PC-9 (cell line): ENCODE data around the gene BTBD10. TPM values are rescaled to one million over a fixed set of nuclear protein-coding genes. Genes with fewer than 3 reads are reported as not detected.

Source experiments
- BruUV-seq: library from RNA; stranded (reverse); fragments of 400-500 nt; replicated peaks from 2 replicates; lab custom pipeline; 2021; lab: Mats Ljungman, UMichigan
- CTCF ChIA-PET: fragments of 300-600 bp; sonication (Branson Sonifier 250); formaldehyde crosslinking; loops from one replicate; lab custom pipeline; 2022; ENCODE audit warnings: antibody characterized with exemption; lab: Charles Lee
- POLR2A ChIA-PET: fragments of 300-600 bp; sonication (Branson Sonifier 250); formaldehyde crosslinking; loops from one replicate; lab custom pipeline; 2022; ENCODE audit warnings: antibody characterized with exemption; ENCODE audit not compliant: unreplicated experiment; lab: Charles Lee
- DNase-seq, 2 experiments: peaks; one replicate each; pipeline versions ENCODE4 v3.0.0 to v3.0.0-alpha.2; 2015 to 2022; ENCODE audit warnings: mixed read lengths in 1 of 2
- H2AFZ ChIP-seq: fragments of 200-600 bp; sonication (generic); 2 replicates; pipeline ENCODE4 v1.8.1; 2017; ENCODE audit warnings: antibody characterized with exemption
- H3F3A ChIP-seq: fragments of 200-600 bp; sonication (generic); 2 replicates; pipeline ENCODE4 v1.8.1; 2017; ENCODE audit warnings: antibody characterized with exemption, mild to moderate bottlenecking, low read depth; ENCODE audit not compliant: insufficient read depth
- H3K27ac ChIP-seq: fragments of 200-600 bp; sonication (generic); 2 replicates; pipeline ENCODE4 v1.6.1; 2016; ENCODE audit warnings: mixed run types
- H3K27me3 ChIP-seq: fragments of 200-600 bp; sonication (generic); 2 replicates; pipeline ENCODE4 v1.6.1; 2016; ENCODE audit warnings: low read depth, mixed run types; ENCODE audit not compliant: insufficient read depth
- H3K36me3 ChIP-seq: fragments of 200-600 bp; sonication (generic); 2 replicates; pipeline ENCODE4 v1.6.1; 2016; ENCODE audit warnings: low read depth, mixed run types
- H3K4me1 ChIP-seq: fragments of 200-600 bp; sonication (generic); replicated peaks from 2 replicates; pipeline ENCODE4 v1.6.1; 2016; ENCODE audit warnings: mixed run types; ENCODE audit not compliant: insufficient read depth
- H3K4me2 ChIP-seq: fragments of 200-600 bp; sonication (generic); 2 replicates; pipeline ENCODE4 v1.6.1; 2017; ENCODE audit warnings: mixed run types
- H3K4me3 ChIP-seq: fragments of 200-600 bp; sonication (generic); 2 replicates; pipeline ENCODE4 v1.6.1; 2016; ENCODE audit warnings: mixed run types
- H3K79me2 ChIP-seq: fragments of 200-600 bp; sonication (generic); 2 replicates; pipeline ENCODE4 v1.6.1; 2017; ENCODE audit warnings: low read depth, mixed run types
- H3K9me2 ChIP-seq: fragments of 200-600 bp; sonication (generic); 2 replicates; pipeline ENCODE4 v1.8.1; 2017; ENCODE audit warnings: mild to moderate bottlenecking; ENCODE audit not compliant: insufficient read depth
- H3K9me3 ChIP-seq: fragments of 200-600 bp; sonication (generic); 2 replicates; pipeline ENCODE4 v1.8.1; 2016; ENCODE audit warnings: low read depth; ENCODE audit not compliant: insufficient read depth
- H4K20me1 ChIP-seq: fragments of 200-600 bp; sonication (generic); 2 replicates; pipeline ENCODE4 v1.8.1; 2017; ENCODE audit not compliant: insufficient read depth
- CTCF ChIP-seq: fragments of 200-600 bp; sonication (generic); conservative IDR thresholded peaks from 2 replicates; pipeline ENCODE4 v1.6.1; 2017; ENCODE audit warnings: mixed run types, antibody characterized with exemption, mild to moderate bottlenecking, moderate library complexity
- EZH2 ChIP-seq: fragments of 200-600 bp; sonication (generic); IDR thresholded peaks from 2 replicates; pipeline ENCODE4 v1.8.0; 2017; ENCODE audit warnings: antibody characterized with exemption, low read depth
- intact Hi-C: fragments of 100-400 bp; cut with micrococcal nuclease; formaldehyde crosslinking; loops from one replicate; pipeline ENCODE4 v1.10.0; 2022; ENCODE audit not compliant: unreplicated experiment
- total RNA-seq: library from RNA; stranded (reverse); gene quantifications from 2 replicates; pipeline ENCODE4 v1.2.3, GENCODE V29; 2021

BTBD10 gene
- total RNA-seq, 1 experiment from 2014 or later = 16.5 TPM

GRCh38 chr11:13367115-13367514 is 95.9 kb downstream of the BTBD10 start:
- no peaks in the 10 kb centered on the region for H3K9me3 ChIP-seq
- DNase-seq = no peak
- BruUV-seq = no TSS peak
- H3K4me3 ChIP-seq = no peak overlapping the region
- H3K36me3 ChIP-seq = no peaks in the 10 kb centered on the region
- CTCF ChIA-PET = no interaction called here
- POLR2A ChIA-PET = no interaction called here
- no peaks in the 10 kb centered on the region for H3K9me2 ChIP-seq
- no peaks in the 10 kb centered on the region for H3K79me2 ChIP-seq
- H3K27ac ChIP-seq = no peak overlapping the region
- no peaks in the 10 kb centered on the region for H4K20me1 ChIP-seq
- H3K4me2 ChIP-seq = no peak overlapping the region
- no peak overlapping the region for H2AFZ ChIP-seq
- H3F3A ChIP-seq = no peaks in the 10 kb centered on the region
- H3K27me3 ChIP-seq = no peaks in the 10 kb centered on the region
- intact Hi-C loops = no loop called here
- no peaks in the 10 kb centered on the region for H3K4me1 ChIP-seq
- no peak for TF ChIP-seq CTCF
- no peak for TF ChIP-seq EZH2

- H3K4me3 ChIP-seq = no peak overlapping the region
- ChIA-PET POLR2A (no interaction called here), CTCF (no interaction called here)
- H4K20me1 ChIP-seq = no peaks in the 10 kb centered on the region
- no peak overlapping the region for H3K4me2 ChIP-seq
- no peaks in the 10 kb centered on the region for H3K79me2 ChIP-seq
- no peaks in the 10 kb centered on the region for H3K36me3 ChIP-seq
- H3K9me3 ChIP-seq = no peaks in the 10 kb centered on the region
- no peaks in the 10 kb centered on the region for H3K9me2 ChIP-seq
- no TSS peak for BruUV-seq
- TF ChIP-seq EZH2 = no peak
- TF ChIP-seq CTCF = no peak
- no peak for DNase-seq
- no peak overlapping the region for H3K27ac ChIP-seq
- no peak overlapping the region for H2AFZ ChIP-seq
- H3K27me3 ChIP-seq = no peaks in the 10 kb centered on the region
- H3K4me1 ChIP-seq = no peaks in the 10 kb centered on the region
- no peaks in the 10 kb centered on the region for H3F3A ChIP-seq
- intact Hi-C loops = no loop called here
These were observed 96.6 kb downstream of the BTBD10 start for GRCh38 chr11:13366266-13367026.

DNA sequence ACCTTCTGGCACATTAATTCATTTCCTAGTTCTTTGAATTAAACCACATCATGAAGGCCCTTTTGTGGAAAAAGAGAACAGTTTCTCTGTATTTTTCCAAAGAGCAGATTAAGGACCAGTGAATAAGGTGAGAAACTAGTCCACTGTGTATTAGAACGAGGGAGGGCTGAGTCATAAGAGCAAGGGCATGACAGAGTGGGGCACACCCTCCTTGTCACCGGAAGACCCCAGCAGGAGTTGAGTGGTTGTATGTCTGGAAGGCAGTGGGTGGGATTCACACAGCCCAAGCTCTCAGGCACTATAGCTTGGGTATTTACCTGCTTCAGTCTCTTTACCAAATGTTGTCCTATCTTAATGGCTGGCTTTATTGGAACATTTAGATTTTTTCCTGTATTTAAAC is 98.6 kb downstream of the BTBD10 start:
- H3K36me3 ChIP-seq = no peaks in the 10 kb centered on the region
- POLR2A ChIA-PET = no interaction called here

More for the DNA sequence above, 98.6 kb downstream of the BTBD10 start:
- H3K9me3 ChIP-seq = no peaks in the 10 kb centered on the region
- H2AFZ ChIP-seq = no peak overlapping the region
- no peak for TF ChIP-seq EZH2
- no peak for TF ChIP-seq CTCF
- no peaks in the 10 kb centered on the region for H3F3A ChIP-seq
- intact Hi-C loops = no loop called here
- H3K79me2 ChIP-seq = no peaks in the 10 kb centered on the region
- H3K9me2 ChIP-seq = no peaks in the 10 kb centered on the region
- H4K20me1 ChIP-seq = no peaks in the 10 kb centered on the region
- BruUV-seq = no TSS peak
- no peaks in the 10 kb centered on the region for H3K4me1 ChIP-seq
- H3K27me3 ChIP-seq = no peaks in the 10 kb centered on the region
- no peak overlapping the region for H3K4me3 ChIP-seq
- H3K4me2 ChIP-seq = no peak overlapping the region
- no peak overlapping the region for H3K27ac ChIP-seq
- no peak for DNase-seq
- CTCF ChIA-PET = no interaction called here
